Lower leg skin (tissue), 4 donors: Measurements from ENCODE around the gene CIZ1. TPM values are rescaled to one million over a fixed set of nuclear protein-coding genes. Genes with fewer than 3 reads are reported as not detected.
"Not testable (repeated sequence)": the region's sequence is repeated elsewhere in the genome, so short reads cannot be mapped to it uniquely, and the experiment has no call there.

ENCODE experiments used
- DNase-seq, 2 donors: peaks; one replicate each; pipeline ENCODE4 v3.0.0-alpha.2; 2019; ENCODE audit warnings: low spot score in 2 of 2
- H3K4me3 ChIP-seq: fragments of 200-600 bp; sonication (generic); 2 replicates; pipeline ENCODE4 v1.5.1; 2017; ENCODE audit warnings: mild to moderate bottlenecking, low read depth; ENCODE audit not compliant: poor library complexity, severe bottlenecking
- POLR2A ChIP-seq, 2 donors: fragments of 450-650 bp; IDR thresholded peaks; one replicate each; pipeline ENCODE4 v1.6.1; 2016 to 2017; ENCODE audit warnings: antibody characterized with exemption in 2 of 2, mild to moderate bottlenecking in 1 of 2, moderate library complexity in 1 of 2
- WGBS, 2 donors: methylation state at CpG; one replicate each; pipeline ENCODE4 v1.1.5; 2018; 5-methylcytosine and 5-hydroxymethylcytosine counted together
- intact Hi-C: fragments of 100-400 bp; cut with DNase I; formaldehyde crosslinking; loops from one replicate; pipeline ENCODE4 v1.15.0; 2023; ENCODE audit warnings: low total_unique reads
- total RNA-seq, 4 donors: library from RNA; depleted of rRNA; stranded (reverse); fragments of >200 nt; gene quantifications; one replicate each; pipeline ENCODE4 v1.1.0, GENCODE V29; 2016
- TF ChIP-seq, protein P1 (sequence below), 3 donors: fragments of 450-650 bp; IDR thresholded peaks; one replicate each; pipeline ENCODE4 v1.5.1; 2016; ENCODE audit warnings: antibody characterized with exemption in 3 of 3, mild to moderate bottlenecking in 3 of 3, moderate library complexity in 2 of 3

Gene CIZ1, protein sequence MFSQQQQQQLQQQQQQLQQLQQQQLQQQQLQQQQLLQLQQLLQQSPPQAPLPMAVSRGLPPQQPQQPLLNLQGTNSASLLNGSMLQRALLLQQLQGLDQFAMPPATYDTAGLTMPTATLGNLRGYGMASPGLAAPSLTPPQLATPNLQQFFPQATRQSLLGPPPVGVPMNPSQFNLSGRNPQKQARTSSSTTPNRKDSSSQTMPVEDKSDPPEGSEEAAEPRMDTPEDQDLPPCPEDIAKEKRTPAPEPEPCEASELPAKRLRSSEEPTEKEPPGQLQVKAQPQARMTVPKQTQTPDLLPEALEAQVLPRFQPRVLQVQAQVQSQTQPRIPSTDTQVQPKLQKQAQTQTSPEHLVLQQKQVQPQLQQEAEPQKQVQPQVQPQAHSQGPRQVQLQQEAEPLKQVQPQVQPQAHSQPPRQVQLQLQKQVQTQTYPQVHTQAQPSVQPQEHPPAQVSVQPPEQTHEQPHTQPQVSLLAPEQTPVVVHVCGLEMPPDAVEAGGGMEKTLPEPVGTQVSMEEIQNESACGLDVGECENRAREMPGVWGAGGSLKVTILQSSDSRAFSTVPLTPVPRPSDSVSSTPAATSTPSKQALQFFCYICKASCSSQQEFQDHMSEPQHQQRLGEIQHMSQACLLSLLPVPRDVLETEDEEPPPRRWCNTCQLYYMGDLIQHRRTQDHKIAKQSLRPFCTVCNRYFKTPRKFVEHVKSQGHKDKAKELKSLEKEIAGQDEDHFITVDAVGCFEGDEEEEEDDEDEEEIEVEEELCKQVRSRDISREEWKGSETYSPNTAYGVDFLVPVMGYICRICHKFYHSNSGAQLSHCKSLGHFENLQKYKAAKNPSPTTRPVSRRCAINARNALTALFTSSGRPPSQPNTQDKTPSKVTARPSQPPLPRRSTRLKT
- total RNA-seq = 100 to 1,000 TPM in 1 of 4 donors, 10 to 100 TPM in 3; 71.6 to 135 (median 83.9) TPM

DNA sequence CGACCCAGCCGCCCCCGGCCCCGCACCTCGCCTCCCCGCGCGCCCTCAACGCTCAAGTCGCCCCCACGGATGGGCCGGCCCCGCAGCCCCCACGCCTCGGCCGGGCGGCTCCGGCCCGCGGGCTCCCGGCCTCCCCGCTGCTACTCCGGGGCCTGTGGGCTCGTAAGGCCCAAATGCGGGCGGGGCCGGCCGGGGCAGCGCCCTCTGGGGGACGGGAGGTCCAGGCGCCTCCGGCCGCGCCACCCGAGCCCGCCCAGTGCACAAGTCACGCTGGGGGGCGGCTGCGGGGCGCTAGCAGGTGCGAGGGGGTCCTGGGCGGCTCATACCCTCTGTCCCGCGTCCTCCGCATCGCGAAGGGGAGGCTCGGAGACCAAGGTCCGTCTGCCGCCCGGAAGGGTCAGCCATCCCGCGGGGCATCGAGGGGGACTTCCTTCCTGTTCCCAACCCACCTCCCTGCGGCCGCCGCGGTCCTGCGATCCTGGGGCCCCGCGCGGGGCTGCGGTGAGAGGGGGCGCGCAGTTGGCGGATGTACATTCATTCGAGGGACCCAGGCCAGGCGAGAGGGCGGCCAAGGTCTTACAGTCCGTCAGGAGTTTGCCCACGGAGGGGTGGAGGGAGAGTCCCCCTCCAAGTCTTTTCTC, at the start of gene CIZ1:
Gene CIZ1 (minus strand): TSS at position 167 of the 641 bp plus-strand sequence. CDS start 715 bp downstream, outside the sequence.
- H3K4me3 ChIP-seq = peak within 1 kb of the TSS; percentile 72
- intact Hi-C loops = no loop called here
- WGBS, 2 donors = 2 to 4% methylated on average over 7 to 17 of the region's 71 CpGs
- TF ChIP-seq, protein P1, sequence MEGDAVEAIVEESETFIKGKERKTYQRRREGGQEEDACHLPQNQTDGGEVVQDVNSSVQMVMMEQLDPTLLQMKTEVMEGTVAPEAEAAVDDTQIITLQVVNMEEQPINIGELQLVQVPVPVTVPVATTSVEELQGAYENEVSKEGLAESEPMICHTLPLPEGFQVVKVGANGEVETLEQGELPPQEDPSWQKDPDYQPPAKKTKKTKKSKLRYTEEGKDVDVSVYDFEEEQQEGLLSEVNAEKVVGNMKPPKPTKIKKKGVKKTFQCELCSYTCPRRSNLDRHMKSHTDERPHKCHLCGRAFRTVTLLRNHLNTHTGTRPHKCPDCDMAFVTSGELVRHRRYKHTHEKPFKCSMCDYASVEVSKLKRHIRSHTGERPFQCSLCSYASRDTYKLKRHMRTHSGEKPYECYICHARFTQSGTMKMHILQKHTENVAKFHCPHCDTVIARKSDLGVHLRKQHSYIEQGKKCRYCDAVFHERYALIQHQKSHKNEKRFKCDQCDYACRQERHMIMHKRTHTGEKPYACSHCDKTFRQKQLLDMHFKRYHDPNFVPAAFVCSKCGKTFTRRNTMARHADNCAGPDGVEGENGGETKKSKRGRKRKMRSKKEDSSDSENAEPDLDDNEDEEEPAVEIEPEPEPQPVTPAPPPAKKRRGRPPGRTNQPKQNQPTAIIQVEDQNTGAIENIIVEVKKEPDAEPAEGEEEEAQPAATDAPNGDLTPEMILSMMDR (IDR thresholded peaks at IDR 0.05) = no peak
- TF ChIP-seq POLR2A (IDR thresholded peaks at IDR 0.05) = no peak
- DNase-seq = peak in 1 of 2 donors; percentile 95

DNA sequence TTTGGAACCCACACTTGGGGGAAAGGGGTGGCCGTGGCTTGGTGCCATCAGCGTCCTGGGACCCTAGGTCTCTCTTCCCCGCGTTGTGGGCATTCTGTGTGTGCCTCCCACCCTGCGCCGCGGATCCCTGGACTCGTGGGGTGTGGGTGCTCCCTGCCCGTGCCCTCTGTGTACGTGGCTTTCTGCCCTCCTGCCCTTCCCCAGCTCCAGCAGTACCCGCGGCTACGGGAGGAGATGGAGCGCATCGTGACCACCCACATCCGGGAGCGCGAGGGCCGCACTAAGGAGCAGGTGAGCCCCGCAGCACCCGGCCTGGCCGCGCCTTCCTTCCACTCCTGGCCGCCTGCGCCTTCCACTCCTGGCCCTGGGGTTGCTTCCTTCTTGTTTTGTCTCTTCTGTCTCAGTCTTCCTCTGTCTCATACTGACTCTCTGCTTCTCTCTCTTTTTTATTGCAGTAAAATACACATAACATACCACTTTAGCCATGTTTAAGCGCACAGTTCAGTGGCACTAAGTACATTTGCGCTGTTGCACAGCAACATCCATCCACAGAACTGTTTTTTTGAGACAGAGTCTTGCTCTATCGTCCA, 42.5 kb upstream of the CIZ1 start:
- intact Hi-C loops = no loop called here
- H3K4me3 ChIP-seq = no peak overlapping the region
- TF ChIP-seq POLR2A (IDR thresholded peaks at IDR 0.05) = no peak
- TF ChIP-seq, protein P1 (IDR thresholded peaks at IDR 0.05) = no peak
- DNase-seq = no peak
- WGBS, 2 donors = 85 to 89% methylated on average over 28 of the region's 28 CpGs

DNA sequence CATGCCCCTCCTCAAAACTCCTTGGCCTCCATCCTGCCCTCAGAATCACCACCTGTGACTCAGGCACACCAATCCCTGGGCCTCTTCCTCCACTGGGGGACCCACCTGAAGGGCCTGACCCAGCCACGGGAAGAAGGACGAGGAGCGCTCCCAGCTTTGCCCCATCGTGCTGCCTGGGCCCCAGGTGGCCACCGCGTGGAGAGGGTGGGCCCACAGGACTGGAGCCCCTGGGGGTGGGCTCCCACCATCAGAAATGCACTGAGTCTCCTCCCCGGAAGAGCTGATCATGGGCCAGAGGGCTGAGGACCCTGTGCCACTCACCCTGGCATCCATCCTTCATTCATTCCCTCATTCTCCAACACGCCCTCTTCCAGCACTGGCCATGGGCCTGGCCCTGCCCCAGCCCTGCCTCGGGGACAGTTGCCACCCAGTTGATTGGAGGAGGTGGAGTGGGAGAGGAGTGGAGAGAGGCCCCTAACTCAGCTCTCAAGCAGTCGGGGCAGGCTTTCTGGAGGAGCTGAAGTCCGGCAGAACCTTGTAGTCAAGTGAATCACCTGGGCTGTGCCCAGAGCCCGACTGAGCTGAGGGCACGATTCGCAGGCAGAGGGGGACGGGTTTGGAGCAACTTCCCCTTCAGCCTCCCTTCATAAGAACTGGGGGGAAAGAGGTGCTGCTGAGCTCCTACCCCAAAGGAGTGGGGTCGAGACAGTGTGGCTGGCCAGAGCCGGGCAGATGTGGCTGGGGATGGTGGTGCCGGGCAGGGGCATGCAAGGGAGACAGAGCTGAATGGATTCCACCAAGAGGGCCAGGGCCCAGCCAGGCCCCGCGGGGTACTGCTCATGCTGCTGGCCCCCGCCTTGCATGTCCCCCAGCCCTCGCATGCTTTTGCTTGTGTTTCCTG, 41.4 kb upstream of the CIZ1 start:
- H3K4me3 ChIP-seq = no peak overlapping the region
- intact Hi-C loops = no loop called here
- TF ChIP-seq, protein P1 (IDR thresholded peaks at IDR 0.05) = no peak
- no peak for TF ChIP-seq POLR2A (IDR thresholded peaks at IDR 0.05)
- peak in 1 of 2 donors; percentile 13 for DNase-seq
- 72 to 75% methylated on average over 21 to 22 of the region's 22 CpGs for WGBS, 2 donors

DNA sequence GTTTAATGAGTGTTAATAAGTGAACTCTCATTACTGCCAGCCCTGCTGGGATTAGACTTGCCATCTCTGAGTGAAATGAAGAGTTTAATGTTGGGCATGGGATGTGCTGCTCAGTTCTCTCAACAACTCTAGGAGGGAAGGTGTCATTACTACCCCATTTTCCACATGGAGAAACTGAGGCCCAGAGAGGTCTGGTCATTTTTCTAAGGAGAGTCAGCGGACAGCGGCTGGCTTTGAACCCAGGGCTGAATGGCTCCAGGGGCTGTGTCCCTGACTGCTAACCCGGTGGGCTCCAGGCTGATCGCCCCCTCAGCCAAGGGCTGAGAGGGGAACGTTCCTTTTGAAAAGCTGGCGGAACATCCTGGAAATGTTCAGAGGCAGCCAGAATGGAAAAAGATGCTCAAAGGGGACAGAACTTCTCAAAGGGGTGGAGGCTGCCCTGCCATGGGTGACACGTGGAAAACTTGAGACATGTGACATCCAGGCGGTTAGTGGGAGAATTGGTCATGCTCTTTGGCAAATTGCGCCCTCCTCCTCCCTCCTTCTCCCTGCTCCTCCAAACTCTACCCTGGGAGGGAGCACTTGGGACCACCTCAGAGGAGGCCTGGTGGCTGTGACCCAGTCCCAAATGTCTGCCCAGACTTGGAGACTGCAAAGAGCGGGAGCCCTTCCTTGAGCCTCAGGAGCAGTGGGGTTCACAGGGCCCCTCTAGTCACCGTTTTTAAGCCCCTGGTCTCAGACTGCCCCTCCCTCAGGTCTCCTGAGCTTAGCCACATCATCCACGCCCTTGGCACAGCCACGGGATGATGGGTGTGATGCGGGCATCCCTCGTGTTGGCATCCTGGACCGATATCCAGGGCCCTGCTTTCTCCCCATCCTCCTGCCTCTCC, 40.5 kb upstream of the CIZ1 start:
- intact Hi-C loops = no loop called here

DNA sequence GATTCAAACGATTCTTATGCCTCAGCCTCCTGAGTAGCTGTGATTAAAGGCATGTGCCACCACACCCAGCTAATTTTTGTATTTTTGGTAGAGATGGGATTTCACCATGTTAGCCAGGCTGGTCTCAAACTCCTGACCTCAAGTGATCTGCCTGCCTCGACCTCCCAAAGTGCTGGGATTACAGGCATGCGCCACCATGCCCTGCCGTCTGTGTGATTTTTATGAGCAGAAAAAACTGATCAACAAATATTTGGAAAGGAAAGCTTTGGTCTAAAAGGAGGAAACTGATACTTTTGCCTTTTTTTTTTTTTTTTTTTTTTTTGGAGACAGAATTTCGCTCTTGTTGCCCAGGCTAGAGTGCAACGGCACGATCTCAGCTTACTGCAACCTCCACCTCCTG, 39.5 kb upstream of the CIZ1 start:
- 60 to 70% methylated on average over 7 of the region's 7 CpGs for WGBS, 2 donors
- H3K4me3 ChIP-seq, intact Hi-C loops, DNase-seq: not testable (repeated sequence)

More for the DNA sequence above, 40.5 kb upstream of the CIZ1 start:
- no peak overlapping the region for H3K4me3 ChIP-seq
- peak; percentile 86 to 94 for DNase-seq
- TF ChIP-seq POLR2A (IDR thresholded peaks at IDR 0.05) = no peak
- TF ChIP-seq, protein P1 (IDR thresholded peaks at IDR 0.05) = no peak
- WGBS, 2 donors = 48% methylated on average over 16 of the region's 16 CpGs
